Endothelial cell of umbilical vein (primary cell): ENCODE results near the gene RPS28. TPM values are rescaled to one million over a fixed set of nuclear protein-coding genes. Genes with fewer than 3 reads are reported as not detected.
A peak's percentile ranks its signal among the peaks of the same experiment; 100 is the strongest.

Experiments used
- BruUV-seq: library from RNA; stranded (reverse); fragments of 400-500 nt; replicated peaks from 2 replicates; lab custom pipeline; 2021; lab: Mats Ljungman, UMichigan
- CTCF ChIA-PET: fragments of 300-600, 350-600 bp; sonication (Branson Sonifier 250); formaldehyde crosslinking; loops from one replicate; lab custom pipeline; 2021; ENCODE audit warnings: antibody characterized with exemption, inconsistent platforms; lab: Charles Lee
- POLR2A ChIA-PET: fragments of 300-600, 350-600 bp; sonication (Branson Sonifier 250); formaldehyde crosslinking; loops from one replicate; lab custom pipeline; 2021; ENCODE audit warnings: antibody characterized with exemption, inconsistent platforms; lab: Charles Lee
- DNase-seq: peaks from one replicate; pipeline ENCODE4 v3.0.0-alpha.2; 2011; ENCODE audit warnings: low read depth, low spot score
- FAIRE-seq: peaks from 2 replicates; lab custom pipeline; 2011; peaks lifted over from hg19 to GRCh38; lab: Jason Lieb, UNC
- H2AFZ ChIP-seq: 2 replicates; pipeline ENCODE4 v1.6.0; 2012; ENCODE audit warnings: low read depth, low read length, control low read depth, inconsistent platforms
- H3K27ac ChIP-seq: 2 replicates; pipeline ENCODE4 v1.5.1; 2011; ENCODE audit warnings: low read depth, mild to moderate bottlenecking, control low read depth, low read length, moderate library complexity; ENCODE audit not compliant: insufficient read depth
- H3K27me3 ChIP-seq, 2 experiments: 2 replicates each; pipeline versions ENCODE4 v1.6.0 to v1.6.1; 2011; ENCODE audit warnings: low read length in 2 of 2, mixed read lengths in 1 of 2; ENCODE audit not compliant: control insufficient read depth in 2 of 2, insufficient read depth in 2 of 2
- H3K36me3 ChIP-seq, 2 experiments: 2 replicates in 1 of 2; 3 replicates in 1 of 2; pipeline ENCODE4 v1.5.1; 2011; ENCODE audit warnings: low read length in 2 of 2, mild to moderate bottlenecking in 1 of 2, moderate library complexity in 1 of 2; ENCODE audit not compliant: control insufficient read depth in 2 of 2, insufficient read depth in 2 of 2; ENCODE audit errors: extremely low read depth in 1 of 2
- H3K4me1 ChIP-seq: 3 replicates; pipeline ENCODE4 v1.5.1; 2011; ENCODE audit warnings: mild to moderate bottlenecking, low read length; ENCODE audit not compliant: control insufficient read depth, insufficient read depth; ENCODE audit errors: extremely low read depth
- H3K4me2 ChIP-seq: 2 replicates; pipeline ENCODE4 v1.6.1; 2011; ENCODE audit warnings: low read length, control low read depth, mixed read lengths; ENCODE audit not compliant: insufficient read depth
- H3K4me3 ChIP-seq, 3 experiments: fragments of 200-600 bp in 1 of 3; sonication (generic), shearing (Covaris generic) in 1 of 3; replicated peaks in 1 of 3; 2 replicates each; pipeline ENCODE4 v1.5.1; 2011 to 2016; ENCODE audit warnings: control low read depth in 3 of 3, low read length in 3 of 3, mild to moderate bottlenecking in 2 of 3, inconsistent platforms in 1 of 3, low read depth in 1 of 3, moderate library complexity in 1 of 3; ENCODE audit not compliant: insufficient read depth in 1 of 3
- H3K79me2 ChIP-seq: 2 replicates; pipeline ENCODE4 v1.6.0; 2012; ENCODE audit warnings: low read length, inconsistent platforms; ENCODE audit not compliant: control insufficient read depth, insufficient read depth
- H3K9ac ChIP-seq: replicated peaks from 2 replicates; pipeline ENCODE3; 2011; ENCODE audit warnings: low read length, control low read depth; ENCODE audit not compliant: insufficient read depth; ENCODE audit errors: extremely low read depth
- H3K9me1 ChIP-seq: replicated peaks from 3 replicates; pipeline ENCODE4 v1.6.0; 2011; ENCODE audit warnings: mild to moderate bottlenecking, low read length; ENCODE audit not compliant: control insufficient read depth, insufficient read depth; ENCODE audit errors: extremely low read depth
- H3K9me3 ChIP-seq: replicated peaks from 2 replicates; pipeline ENCODE4 v1.5.1; 2012; ENCODE audit warnings: low read length, inconsistent platforms; ENCODE audit not compliant: control insufficient read depth, insufficient read depth
- H4K20me1 ChIP-seq: replicated peaks from 2 replicates; pipeline ENCODE3; 2011; ENCODE audit warnings: mild to moderate bottlenecking, low read length; ENCODE audit not compliant: control insufficient read depth, insufficient read depth; ENCODE audit errors: extremely low read depth
- CTCF ChIP-seq, 2 donors: IDR thresholded peaks; 1 replicate in 1 of 2; 2 replicates in 1 of 2; pipeline ENCODE4 v1.5.1; 2011; ENCODE audit warnings: low read length in 2 of 2, mild to moderate bottlenecking in 2 of 2, moderate library complexity in 2 of 2, control low read depth in 1 of 2, inconsistent platforms in 1 of 2, low read depth in 1 of 2; ENCODE audit not compliant: insufficient read depth in 1 of 2; ENCODE audit errors: extremely low read depth in 1 of 2
- MYC ChIP-seq: IDR thresholded peaks from one replicate; pipeline ENCODE4 v1.6.1; 2011; ENCODE audit warnings: mild to moderate bottlenecking, low read depth, low read length
- POLR2A ChIP-seq: IDR thresholded peaks from 2 replicates; pipeline ENCODE4 v1.6.1; 2012; ENCODE audit warnings: low read depth, mild to moderate bottlenecking, control low read depth, low read length
- POLR2AphosphoS5 ChIP-seq: IDR thresholded peaks from 2 replicates; pipeline ENCODE4 v1.6.1; 2012; ENCODE audit warnings: low read depth, mild to moderate bottlenecking, control low read depth, low read length, moderate library complexity; ENCODE audit not compliant: insufficient read depth
- dilution Hi-C: fragments of 300-500 bp; cut with MboI; formaldehyde crosslinking; loops from one replicate; pipeline ENCODE4 v1.15.0; 2019; ENCODE audit warnings: low sequenced_read_pairs; ENCODE audit not compliant: extremely low pct_ligation_motif_present
- intact Hi-C: fragments of 100-400 bp; cut with micrococcal nuclease; formaldehyde crosslinking; loops from one replicate; pipeline ENCODE4 v1.10.0; 2022
- polyA plus RNA-seq, 4 experiments: library from polyadenylated mRNA; depleted of rRNA in 3 of 4; stranded (reverse) in 3 of 4; unstranded in 1 of 4; fragments of >200 nt; gene quantifications; 2 replicates each; pipeline versions ENCODE4 v1.2.1 to v1.2.3, GENCODE V29; 2011 to 2012; ENCODE audit warnings: missing spikeins in 1 of 4
- total RNA-seq: library from RNA; stranded (reverse); gene quantifications from 2 replicates; pipeline ENCODE4 v1.2.3, GENCODE V29; 2021

RPS28 gene
- total and polyA plus RNA-seq, 2 donors (not counting 3 experiments of a cell fraction or from before 2014, with no cell fraction given) = 865 to 1,664 TPM

- Histone ChIP-seq H3K4me2 (no peak overlapping the region), H3K36me3 (peaks cover 5 to 6% of the 10 kb centered on the region in 2 experiments), H2AFZ (no peak overlapping the region), H3K9ac (no peak overlapping the region), H3K79me2 (peaks cover 32% of the 10 kb centered on the region), H3K9me1 (no peaks in the 10 kb centered on the region), H3K4me1 (peaks cover 24% of the 10 kb centered on the region), H3K27ac (no peak overlapping the region), H3K4me3 (no peak overlapping the region), H4K20me1 (no peaks in the 10 kb centered on the region), H3K27me3 (no peaks in the 10 kb centered on the region), H3K9me3 (no peaks in the 10 kb centered on the region)
- dilution Hi-C loops = no loop called here
- FAIRE-seq (no peak), DNase-seq (no peak)
- intact Hi-C loops = no loop called here
- ChIA-PET CTCF (interaction anchor here (1.0 to 2.0 kb wide), 4 partner anchors 10 to 24 kb away, joined by 3 to 7 read pairs (median 4); no protein-coding TSS in a partner anchor), POLR2A (interaction anchor here (0.9 kb wide), 2 partner anchors 12 to 66 kb away, joined by 3 read pairs; partner anchors contain the start of gene RAB11B)
- TF ChIP-seq POLR2AphosphoS5 = no peak
- TF ChIP-seq CTCF (IDR thresholded peaks at IDR 0.05; ENCODE audit: extremely low read depth in 1 of 2, insufficient read depth in 1 of 2, low read depth in 1 of 2, low read length in 2 of 2) = peak in 1 of 2 donors; percentile 6
- TF ChIP-seq POLR2A = peak; percentile 30
- no TSS peak for BruUV-seq
These were observed 3.1 kb downstream of the RPS28 start for GRCh38 chr19:8324186-8325050.

- no peak overlapping the region for H2AFZ ChIP-seq
- H4K20me1 ChIP-seq = no peaks in the 10 kb centered on the region
- intact Hi-C loops = no loop called here
- no peaks in the 10 kb centered on the region for H3K27me3 ChIP-seq
- TF ChIP-seq MYC = no peak
- FAIRE-seq (no peak), DNase-seq (no peak)
- H3K36me3 ChIP-seq = peaks cover 5 to 11% of the 10 kb centered on the region in 2 experiments
- CTCF ChIA-PET = no interaction called here
- H3K4me1 ChIP-seq = peaks cover 18% of the 10 kb centered on the region
- no peak overlapping the region for H3K9ac ChIP-seq
- dilution Hi-C loops = no loop called here
- POLR2A ChIA-PET = no interaction called here
- H3K9me1 ChIP-seq = no peaks in the 10 kb centered on the region
- H3K4me3 ChIP-seq = no peak overlapping the region
- no peak overlapping the region for H3K27ac ChIP-seq
- no peaks in the 10 kb centered on the region for H3K9me3 ChIP-seq
- H3K79me2 ChIP-seq = peaks cover 26% of the 10 kb centered on the region
- no TSS peak for BruUV-seq
- no peak overlapping the region for H3K4me2 ChIP-seq
These were observed 4.2 kb downstream of the RPS28 start for GRCh38 chr19:8325454-8325853.
